HG03575 (cell line): ENCODE measurements around the gene KIF4A.
A peak's percentile ranks its signal among the peaks of the same experiment; 100 is the strongest.
"Not testable (repeated sequence)": the region's sequence is repeated elsewhere in the genome, so short reads cannot be mapped to it uniquely, and the experiment has no call there.

Source experiments
- ATAC-seq: cut with Tn5 transposase; IDR thresholded peaks from one replicate; pipeline ENCODE4 v1.9.1; 2021; ENCODE audit not compliant: unreplicated experiment, insufficient number of reproducible peaks, low FRiP score; ENCODE audit errors: extremely low read depth

Gene KIF4A

DNA sequence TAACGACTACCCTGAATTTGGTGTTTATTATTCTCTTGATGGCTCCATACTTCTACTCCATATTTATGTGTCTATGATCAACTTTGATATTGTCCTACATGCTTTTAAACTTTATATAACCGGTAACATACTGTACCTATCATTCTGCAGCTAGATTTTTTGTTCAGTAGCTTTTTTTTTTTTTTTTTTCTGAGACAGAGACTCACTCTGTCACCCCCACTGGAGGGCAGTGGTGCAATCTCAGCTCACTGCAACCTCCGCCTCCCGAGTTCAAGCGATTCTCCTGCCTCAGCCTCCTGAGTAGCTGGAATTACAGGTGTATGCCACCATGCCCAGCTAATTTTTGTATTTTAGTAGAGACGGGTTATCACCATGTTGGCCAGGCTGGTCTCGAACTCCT lies 15.9 kb upstream of the KIF4A start:
- not testable (repeated sequence) for ATAC-seq

DNA sequence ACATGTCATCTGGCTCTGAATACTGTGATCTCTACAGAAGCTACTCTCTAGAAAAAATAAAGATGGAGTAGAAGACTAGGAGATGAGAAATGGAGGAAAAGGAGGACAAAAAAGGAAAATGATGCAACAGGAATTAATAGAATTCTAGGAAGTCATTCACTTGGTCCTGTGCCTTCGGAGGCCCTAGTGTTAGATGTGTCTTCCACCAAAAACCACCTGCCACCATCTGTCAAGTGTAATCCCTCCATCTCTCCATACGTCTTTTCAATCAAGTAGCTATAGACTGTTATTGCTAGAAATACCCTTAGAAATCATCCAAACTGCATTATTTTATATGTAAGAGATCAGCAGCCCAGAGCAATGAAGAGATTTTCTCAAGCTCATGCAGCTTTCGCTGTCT lies 10.8 kb upstream of the KIF4A start:
- no peak for ATAC-seq

DNA sequence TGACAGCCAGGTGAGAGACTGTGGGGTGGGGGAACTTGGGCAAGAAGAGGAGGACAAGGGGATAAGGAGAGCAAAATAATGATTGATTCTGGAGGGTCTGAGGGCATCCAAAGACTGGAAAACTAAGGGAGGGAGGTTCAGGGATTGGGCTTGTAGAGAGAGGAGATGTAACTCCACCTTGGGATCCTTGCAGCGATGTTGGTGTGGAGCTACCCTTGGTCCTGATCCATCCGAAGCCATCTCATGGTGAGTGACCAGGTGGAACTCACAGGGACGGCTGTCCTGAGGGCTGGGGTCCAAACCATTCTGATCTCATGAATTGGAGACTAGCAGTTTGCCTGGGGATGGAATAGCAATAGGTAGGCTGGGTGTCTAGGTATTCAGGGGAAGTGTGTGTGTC lies 9.3 kb upstream of the KIF4A start:
- no peak for ATAC-seq

DNA sequence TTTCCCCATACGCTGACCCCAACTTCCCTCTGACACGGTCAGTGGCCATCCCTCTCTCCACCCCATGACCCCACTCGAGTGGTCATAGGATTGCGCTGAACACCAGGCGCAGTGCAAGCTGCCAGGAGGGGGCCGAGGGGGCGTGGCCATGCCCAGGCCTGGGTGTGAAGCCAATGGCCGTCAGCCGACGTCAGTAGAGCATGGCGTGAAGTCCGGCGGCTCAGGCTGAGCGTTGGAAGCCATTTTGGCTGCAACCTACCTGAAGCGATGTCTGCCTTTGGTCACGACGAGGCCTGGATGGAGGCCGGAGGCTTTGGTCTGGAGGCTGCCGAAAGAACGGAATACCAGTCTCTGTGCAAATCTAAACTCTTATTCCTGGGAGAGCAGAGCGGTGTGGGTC lies 8.0 kb upstream of the KIF4A start, which contains the start of gene RAB41:
TSS of gene RAB41 (plus strand) at position 222 of the 400 bp plus-strand sequence. CDS start at position 268, 46 bp downstream.
- ATAC-seq = no peak

DNA sequence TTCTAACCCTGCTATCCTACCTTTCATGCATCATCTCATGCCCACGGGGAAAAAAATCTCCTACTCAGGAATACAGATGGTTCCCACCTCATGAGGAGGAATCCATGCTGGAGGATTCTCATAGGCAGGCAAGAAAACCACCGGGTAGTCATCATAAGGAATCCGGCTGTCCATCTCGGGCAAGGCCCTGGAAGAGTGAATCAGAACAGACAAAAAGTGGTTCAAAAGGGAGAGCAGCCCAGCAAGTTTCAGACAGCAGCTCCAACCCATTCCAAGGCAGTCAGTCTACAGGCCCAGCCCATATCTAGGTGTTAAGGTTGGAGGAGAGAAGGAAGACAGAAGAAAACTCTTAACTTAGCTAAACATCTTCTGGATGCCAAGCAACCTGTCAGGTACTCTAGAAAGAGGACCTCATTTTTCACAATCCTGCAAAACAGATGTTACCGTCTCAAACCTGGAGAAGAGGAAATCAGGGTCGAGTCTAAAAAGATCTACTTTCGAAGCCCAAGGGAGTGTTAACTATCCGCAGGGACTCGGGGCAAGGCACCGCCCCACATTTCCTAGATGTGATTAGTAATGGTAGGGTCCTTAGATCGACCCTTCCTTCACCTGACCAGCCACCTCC lies 624 bp upstream of the KIF4A start:
- ATAC-seq = no peak

DNA sequence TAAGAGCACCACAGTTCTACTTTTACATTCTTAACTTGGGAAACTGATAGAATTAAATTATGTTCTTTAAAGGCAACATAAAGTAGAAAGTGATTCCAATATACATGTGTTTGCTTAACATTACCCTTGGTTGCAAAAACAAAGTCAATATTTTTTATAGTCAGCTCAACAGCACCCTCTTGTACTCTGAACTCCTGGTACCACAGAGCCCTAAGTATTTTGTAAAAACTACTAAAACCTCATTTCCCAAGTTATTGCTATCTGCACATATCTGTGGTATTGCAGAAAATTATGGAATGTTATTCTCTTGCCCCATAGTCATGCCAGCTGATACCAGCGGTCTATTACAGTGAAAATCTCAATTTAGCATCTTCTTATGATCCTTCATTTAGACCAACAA lies 2.9 kb downstream of the KIF4A start:
- no peak for ATAC-seq

DNA sequence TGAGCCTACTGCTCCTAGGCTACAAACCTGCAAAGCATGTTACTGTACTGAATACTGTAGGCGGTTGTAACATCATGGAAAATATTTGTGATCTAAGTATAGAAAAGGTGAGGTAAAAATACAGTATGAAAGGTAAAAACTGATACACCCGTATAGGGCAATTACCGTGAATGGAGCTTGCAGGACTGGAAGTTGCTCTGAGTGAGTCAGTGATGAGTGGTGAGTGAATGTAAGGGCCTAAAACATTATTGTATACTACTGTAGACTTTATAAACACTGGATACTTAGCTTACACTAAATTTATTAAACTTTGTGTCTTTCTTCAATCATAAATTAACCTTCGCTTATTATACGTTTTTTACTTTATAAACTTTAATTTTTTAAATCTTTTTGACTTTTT lies 3.7 kb downstream of the KIF4A start:
- ATAC-seq = no peak

DNA sequence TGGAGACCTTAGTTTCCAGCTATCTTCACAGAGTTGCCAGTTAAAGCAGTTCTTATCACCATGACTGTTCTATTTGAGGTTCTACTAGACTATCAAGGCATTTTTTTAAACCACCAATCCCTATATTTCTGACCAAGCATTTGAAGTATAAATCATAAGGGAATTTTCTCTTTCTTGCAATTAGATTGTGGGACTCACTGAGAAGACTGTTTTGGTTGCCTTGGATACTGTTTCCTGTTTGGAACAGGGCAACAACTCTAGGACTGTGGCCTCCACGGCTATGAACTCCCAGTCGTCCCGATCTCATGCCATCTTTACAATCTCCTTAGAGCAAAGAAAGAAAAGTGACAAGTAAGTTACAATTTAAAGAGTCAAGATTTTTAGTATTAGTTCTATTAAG lies 11.8 kb downstream of the KIF4A start:
- no peak for ATAC-seq

DNA sequence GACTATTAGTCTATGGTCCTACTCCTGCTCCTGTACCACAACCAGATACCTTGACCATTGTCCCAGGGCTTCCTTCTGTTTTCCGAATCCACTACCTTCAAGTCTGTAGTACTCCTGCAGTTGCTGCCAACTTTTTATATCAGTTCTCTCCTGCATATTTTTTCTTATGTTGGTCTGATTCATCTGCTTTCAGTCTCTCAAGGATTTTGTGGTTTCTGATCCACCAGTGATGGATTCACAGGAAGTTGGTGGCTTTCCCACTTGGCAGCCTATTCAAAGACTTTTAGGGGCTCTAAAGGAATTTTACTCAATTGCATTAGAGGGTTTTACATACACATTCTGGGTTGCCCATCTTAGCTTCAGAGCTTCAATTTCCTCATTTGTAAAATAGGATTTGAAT lies 23.6 kb downstream of the KIF4A start:
- ATAC-seq = no peak

DNA sequence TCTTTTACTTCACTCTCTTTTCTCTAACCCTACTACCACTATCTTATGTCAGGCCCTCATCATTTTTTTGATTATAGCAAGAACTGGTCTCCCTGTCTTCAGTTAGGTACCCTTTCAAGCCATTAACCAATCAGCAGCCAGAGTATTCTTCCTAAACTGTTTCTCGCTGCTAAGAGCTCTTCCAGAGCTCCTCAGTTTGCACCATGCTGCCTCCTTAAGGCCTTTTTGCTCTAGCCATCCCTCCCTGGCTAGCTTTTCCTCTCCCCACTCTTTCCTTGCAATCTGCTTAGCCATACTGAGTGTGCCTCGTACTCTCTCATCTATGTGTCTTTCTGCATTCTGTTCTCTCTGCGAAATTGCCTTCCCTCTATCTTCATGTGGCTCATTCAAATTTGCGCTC lies 32.9 kb downstream of the KIF4A start:
- no peak for ATAC-seq

DNA sequence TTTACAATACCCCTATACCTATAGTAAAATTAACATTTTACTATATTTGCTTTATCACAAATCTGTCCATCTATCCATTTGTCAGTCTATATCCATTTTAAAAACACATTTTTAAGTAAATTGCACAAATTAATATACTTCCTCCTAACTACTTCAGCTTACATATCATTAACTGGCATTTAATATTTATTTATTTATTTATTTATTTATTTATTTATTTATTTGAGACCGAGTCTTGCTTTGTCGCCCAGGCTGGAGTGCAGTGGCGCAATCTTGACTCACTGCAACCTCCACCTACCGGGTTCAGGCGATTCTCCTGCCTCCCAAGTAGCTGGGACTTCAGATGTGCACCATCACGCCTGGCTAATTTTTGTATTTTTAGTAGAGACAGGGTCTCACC lies 33.7 kb downstream of the KIF4A start:
- not testable (repeated sequence) for ATAC-seq

DNA sequence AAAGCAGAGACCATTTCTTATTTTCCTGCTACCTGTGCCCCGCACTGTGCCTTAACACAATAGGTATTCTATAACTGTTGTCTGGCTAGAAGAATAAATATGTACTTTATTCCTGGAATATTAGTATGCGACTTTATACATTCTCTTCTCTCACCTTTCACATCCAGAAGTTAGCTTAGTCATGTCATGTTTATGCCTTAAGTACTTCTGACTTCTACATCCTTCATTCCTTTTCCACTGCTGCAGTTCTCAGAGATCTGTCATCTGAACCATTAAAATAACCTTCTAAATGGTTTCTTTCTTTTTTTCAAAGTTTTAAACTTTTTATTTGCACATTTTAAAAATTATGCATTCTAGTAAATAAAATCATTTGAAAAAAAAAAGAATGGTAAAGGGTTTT lies 34.4 kb downstream of the KIF4A start:
- ATAC-seq = no peak

DNA sequence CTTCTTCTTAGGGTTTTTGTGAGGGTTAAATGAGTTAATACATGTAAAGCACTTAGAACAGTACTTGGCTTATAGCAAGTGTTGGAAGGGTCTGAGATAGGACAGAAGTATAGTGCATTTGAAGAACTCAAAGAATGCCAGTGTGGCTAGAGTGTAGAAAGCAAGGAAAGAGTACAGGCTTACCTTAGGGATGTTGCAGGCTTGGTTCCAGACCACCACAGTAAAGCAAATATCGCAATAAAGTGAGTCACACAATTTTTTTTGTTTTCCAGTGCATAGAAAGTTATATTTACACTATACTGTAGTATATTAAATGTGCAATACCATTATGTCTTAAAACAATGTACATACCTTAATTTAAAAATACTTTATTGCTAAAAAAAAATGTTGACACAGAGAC lies 41.3 kb downstream of the KIF4A start:
- no peak for ATAC-seq

DNA sequence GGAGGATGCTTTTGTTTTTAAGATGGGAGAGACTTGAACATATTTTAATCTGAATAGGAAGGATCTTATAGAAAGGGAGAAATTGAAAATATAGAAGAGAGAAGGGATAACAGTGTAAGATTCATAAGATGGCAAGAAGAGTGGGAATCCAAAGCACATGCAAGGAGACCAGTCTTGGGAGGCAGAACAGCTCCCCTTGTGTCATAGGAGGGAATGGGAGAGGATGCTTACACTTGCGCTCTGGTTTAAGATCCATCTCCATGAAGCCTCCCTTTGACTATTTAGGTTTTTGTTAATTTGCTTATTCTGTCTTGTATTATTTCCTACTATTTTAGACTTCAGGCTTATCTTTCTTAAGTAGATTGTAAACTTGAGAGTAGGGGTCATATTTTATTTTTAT lies 42.7 kb downstream of the KIF4A start:
- no peak for ATAC-seq

DNA sequence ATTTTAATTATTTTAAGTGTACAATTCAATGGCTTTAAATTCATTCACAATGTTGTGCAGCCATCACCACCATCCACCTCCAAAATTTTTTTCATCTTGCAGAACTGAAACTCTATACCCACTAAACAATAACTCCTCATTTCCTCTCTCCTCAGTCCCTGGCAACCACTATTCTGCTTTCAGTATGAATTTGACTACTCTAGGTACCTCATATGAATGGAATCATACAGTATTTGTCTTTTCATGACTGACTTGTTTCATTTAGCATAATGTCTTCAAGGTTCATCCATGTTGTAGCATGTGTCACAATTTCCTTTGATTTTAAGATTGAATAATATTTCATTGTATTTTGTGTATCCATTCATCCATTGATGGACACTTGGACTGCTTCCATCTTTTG lies 46.9 kb downstream of the KIF4A start:
- peak; percentile 100 for ATAC-seq

DNA sequence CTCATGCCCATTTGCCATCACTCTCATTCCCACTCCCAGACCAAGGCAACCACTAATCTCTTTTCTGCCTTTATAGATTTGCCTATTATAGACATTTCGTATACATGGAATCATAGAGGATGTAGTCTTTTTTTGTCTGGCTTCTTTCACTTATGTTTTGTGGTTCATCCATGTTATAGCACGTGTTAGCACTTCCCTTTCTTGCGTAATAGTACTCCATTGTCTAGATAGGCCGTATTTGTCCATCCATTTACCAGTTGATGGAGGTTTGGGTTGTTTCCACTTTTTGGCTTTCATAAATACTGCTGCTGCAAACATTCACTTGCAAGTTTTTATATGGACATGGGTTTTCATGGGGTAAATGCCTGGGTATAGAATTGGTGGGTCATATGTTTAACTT lies 48.4 kb downstream of the KIF4A start:
- ATAC-seq = no peak

DNA sequence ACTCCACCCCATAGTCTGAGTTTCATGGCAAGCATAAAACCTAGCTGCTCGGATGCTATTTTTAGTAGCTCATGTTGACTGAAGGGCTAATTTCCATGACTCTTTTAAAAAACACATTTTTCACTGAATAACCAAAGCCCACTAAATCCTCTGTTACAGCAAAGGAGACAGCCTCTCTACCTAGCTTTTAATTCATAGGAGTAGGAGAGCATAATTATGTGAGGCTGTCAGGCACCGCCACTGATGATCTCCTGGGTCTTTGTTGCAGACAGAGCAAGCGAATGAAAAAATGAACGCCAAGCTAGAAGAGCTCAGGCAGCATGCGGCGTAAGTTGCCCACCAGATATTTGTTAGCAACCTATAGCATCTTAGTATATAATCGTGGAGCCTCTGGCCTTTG lies 53.5 kb downstream of the KIF4A start:
- ATAC-seq = no peak

DNA sequence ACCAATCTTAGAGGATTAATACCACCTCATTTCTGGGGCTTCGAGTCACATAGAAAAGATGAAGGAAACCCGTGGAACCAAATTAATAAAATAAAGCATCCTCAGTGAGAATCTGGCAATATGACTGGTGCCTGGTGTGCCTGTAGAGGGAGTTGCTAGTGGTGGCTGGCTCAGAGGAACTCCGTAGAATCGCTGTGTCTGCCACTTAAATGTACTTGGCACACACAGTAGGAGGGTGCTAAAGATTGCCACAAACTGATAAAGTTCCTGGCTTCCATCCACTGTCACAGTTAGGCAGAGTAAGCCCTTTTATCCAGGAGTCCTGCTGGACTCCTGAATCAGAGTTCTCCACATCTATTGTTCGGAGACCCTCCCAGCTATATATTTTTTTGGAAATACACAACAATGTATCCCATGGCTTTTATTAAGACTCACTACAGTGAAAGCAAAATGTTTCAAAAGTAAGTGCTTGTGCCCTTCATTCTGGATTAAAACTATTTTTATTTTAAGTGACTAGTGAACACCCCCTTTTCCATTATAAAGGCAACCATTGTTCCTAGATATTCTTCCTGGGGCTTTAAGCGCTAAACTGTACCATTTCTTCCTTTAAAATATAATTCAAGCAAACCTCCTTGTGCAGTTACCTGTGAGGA lies 56.6 kb downstream of the KIF4A start:
- ATAC-seq = no peak

DNA sequence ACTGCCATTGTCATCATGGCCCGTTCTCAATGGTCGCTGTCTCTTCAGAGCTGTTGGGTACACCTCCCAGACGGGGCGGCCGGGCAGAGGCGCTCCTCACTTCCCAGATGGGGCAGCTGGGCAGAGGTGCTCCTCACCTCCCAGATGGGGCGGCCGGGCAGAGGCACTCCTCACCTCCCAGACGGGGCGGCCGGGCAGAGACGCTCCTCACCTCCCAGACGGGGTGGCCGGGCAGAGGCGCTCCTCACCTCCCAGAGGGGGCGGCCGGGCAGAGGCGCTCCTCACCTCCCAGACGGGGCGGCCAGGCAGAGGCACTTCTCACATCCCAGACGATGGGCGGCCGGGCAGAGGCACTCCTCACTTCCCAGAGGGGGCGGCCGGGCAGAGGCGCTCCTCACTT lies 58.9 kb downstream of the KIF4A start:
- not testable (repeated sequence) for ATAC-seq

DNA sequence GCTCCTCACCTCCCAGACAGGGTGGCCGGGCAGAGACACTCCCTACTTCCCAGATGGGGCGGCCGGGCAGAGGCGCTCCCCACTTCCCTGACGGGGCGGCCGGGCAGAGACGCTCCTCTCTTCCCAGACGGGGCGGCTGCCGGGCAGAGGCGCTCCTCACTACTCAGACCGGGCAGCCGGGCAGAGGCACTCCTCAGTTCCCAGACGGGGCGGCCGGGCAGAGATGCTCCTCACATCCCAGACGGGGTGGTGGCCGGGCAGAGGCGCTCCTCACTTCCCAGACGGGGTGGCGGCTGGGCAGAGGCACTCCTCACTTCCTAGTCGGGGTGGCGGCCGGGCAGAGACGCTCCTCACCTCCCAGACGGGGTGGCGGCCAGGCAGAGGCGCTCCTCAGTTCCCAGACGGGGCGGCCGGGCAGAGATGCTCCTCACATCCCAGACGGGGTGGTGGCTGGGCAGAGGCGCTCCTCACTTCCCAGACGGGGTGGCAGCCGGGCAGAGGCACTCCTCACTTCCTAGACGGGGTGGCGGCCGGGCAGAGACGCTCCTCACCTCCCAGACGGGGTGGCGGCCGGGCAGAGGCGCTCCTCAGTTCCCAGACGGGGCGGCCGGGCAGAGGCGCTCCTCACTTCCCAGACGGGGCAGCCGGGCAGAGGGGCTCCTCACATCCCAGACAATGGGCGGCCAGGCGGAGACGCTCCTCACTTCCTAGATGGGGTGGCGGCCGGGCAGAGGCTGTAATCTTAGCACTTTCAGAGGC lies 59.6 kb downstream of the KIF4A start:
- ATAC-seq = not testable (repeated sequence)
